DOHH2 (cell line): ENCODE data around the gene TXNRD2.
"Not testable (repeated sequence)": the region's sequence is repeated elsewhere in the genome, so short reads cannot be mapped to it uniquely, and the experiment has no call there.

Experiments
- H3F3A ChIP-seq: fragments of 200-600 bp; sonication (generic), shearing (Covaris generic); 2 replicates; pipeline ENCODE4 v1.6.0; 2016; ENCODE audit warnings: antibody characterized with exemption, mild to moderate bottlenecking; ENCODE audit not compliant: control insufficient read depth, insufficient read depth
- H3K27ac ChIP-seq: fragments of 200-600 bp; sonication (generic); 2 replicates; pipeline ENCODE4 v1.5.1; 2014; ENCODE audit warnings: low read depth, mild to moderate bottlenecking, low read length, moderate library complexity
- H3K27me3 ChIP-seq: fragments of 200-600 bp; sonication (generic); 2 replicates; pipeline ENCODE4 v1.6.1; 2014; ENCODE audit warnings: mild to moderate bottlenecking, low read length, mixed read lengths; ENCODE audit not compliant: control insufficient read depth
- H3K36me3 ChIP-seq: fragments of 200-600 bp; sonication (generic); 2 replicates; pipeline ENCODE4 v1.6.1; 2014; ENCODE audit warnings: mild to moderate bottlenecking, low read length, moderate library complexity, mixed read lengths; ENCODE audit not compliant: control insufficient read depth
- H3K4me1 ChIP-seq: fragments of 200-600 bp; sonication (generic); 2 replicates; pipeline ENCODE4 v1.6.1; 2014; ENCODE audit warnings: mild to moderate bottlenecking, low read length, mixed read lengths; ENCODE audit not compliant: control insufficient read depth
- H3K4me2 ChIP-seq: fragments of 200-600 bp; sonication (generic); 2 replicates; pipeline ENCODE4 v1.6.0; 2014; ENCODE audit warnings: mild to moderate bottlenecking, low read length, moderate library complexity
- H3K4me3 ChIP-seq: fragments of 200-600 bp; sonication (generic); 2 replicates; pipeline ENCODE4 v1.5.1; 2014; ENCODE audit warnings: mild to moderate bottlenecking, low read length, mixed read lengths
- H3K79me2 ChIP-seq: fragments of 200-600 bp; sonication (generic); 2 replicates; pipeline ENCODE4 v1.6.1; 2014; ENCODE audit warnings: mild to moderate bottlenecking, low read length, mixed read lengths; ENCODE audit not compliant: control insufficient read depth
- H3K9me2 ChIP-seq: fragments of 200-600 bp; sonication (generic); replicated peaks from 2 replicates; pipeline ENCODE4 v1.6.1; 2014; ENCODE audit warnings: mild to moderate bottlenecking, low read length, mixed read lengths; ENCODE audit not compliant: control insufficient read depth
- H3K9me3 ChIP-seq: fragments of 200-600 bp; sonication (generic); 2 replicates; pipeline ENCODE4 v1.6.1; 2014; ENCODE audit warnings: antibody characterized with exemption, low read length, mixed read lengths; ENCODE audit not compliant: control insufficient read depth, insufficient read depth
- H4K20me1 ChIP-seq: fragments of 200-600 bp; sonication (generic); 2 replicates; pipeline ENCODE4 v1.6.0; 2014; ENCODE audit warnings: low read depth, mild to moderate bottlenecking, antibody characterized with exemption, low read length, moderate library complexity; ENCODE audit not compliant: control insufficient read depth, insufficient read depth
- EZH2phosphoT487 ChIP-seq: fragments of 200-600 bp; sonication (generic); IDR thresholded peaks from 2 replicates; pipeline ENCODE4 v1.6.1; 2017; ENCODE audit warnings: borderline replicate concordance, mild to moderate bottlenecking, antibody characterized with exemption, low read length, moderate library complexity, mixed read lengths
- TF ChIP-seq, protein P1 (sequence below): fragments of 200-600 bp; sonication (generic); IDR thresholded peaks from one replicate; pipeline ENCODE4 v1.5.1; 2014; ENCODE audit warnings: antibody characterized with exemption, mild to moderate bottlenecking, low read depth, low read length; ENCODE audit not compliant: poor library complexity, severe bottlenecking

The TXNRD2 gene

GRCh38 chr22:19832476-19833108 lies 109.0 kb downstream of the TXNRD2 start:
- Histone ChIP-seq H3K4me1 (peaks cover 12% of the 10 kb centered on the region), H3K27ac (no peak overlapping the region), H3K9me2 (no peaks in the 10 kb centered on the region), H3K9me3 (no peaks in the 10 kb centered on the region), H3K27me3 (no peaks in the 10 kb centered on the region), H3F3A (peaks cover 10% of the 10 kb centered on the region; the same call in 1 of the 2 replicates), H3K36me3 (no peaks in the 10 kb centered on the region), H3K4me2 (peak overlapping the region; percentile 37), H4K20me1 (no peaks in the 10 kb centered on the region), H3K79me2 (peaks cover 12% of the 10 kb centered on the region), H3K4me3 (no peak overlapping the region)
- TF ChIP-seq, protein P1, sequence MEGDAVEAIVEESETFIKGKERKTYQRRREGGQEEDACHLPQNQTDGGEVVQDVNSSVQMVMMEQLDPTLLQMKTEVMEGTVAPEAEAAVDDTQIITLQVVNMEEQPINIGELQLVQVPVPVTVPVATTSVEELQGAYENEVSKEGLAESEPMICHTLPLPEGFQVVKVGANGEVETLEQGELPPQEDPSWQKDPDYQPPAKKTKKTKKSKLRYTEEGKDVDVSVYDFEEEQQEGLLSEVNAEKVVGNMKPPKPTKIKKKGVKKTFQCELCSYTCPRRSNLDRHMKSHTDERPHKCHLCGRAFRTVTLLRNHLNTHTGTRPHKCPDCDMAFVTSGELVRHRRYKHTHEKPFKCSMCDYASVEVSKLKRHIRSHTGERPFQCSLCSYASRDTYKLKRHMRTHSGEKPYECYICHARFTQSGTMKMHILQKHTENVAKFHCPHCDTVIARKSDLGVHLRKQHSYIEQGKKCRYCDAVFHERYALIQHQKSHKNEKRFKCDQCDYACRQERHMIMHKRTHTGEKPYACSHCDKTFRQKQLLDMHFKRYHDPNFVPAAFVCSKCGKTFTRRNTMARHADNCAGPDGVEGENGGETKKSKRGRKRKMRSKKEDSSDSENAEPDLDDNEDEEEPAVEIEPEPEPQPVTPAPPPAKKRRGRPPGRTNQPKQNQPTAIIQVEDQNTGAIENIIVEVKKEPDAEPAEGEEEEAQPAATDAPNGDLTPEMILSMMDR = no peak
- no peak for TF ChIP-seq EZH2phosphoT487

DNA sequence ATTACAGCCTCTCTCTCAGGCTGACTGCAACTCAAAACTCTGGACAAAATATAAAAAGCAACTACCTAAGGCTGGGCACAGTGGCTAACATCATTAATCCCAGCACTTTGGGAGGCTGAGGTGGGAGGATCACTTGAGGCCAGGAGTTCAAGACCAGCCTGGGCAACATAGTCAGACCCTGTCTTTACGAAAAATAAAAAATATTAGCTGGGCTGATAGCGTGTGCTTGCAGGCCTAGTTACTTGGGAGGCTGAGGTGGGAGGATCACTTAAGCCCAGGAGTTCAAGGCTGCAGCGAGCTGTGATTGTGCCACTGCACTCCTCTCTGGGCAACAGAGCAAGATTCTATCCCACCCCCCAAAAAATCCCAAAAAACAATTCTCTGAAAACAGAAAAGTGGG lies 109.6 kb downstream of the TXNRD2 start:
- H3K27ac ChIP-seq, H3K36me3 ChIP-seq, H4K20me1 ChIP-seq, H3K79me2 ChIP-seq, H3K9me3 ChIP-seq, H3K27me3 ChIP-seq, H3K9me2 ChIP-seq, H3K4me3 ChIP-seq: not testable (repeated sequence)
- Histone ChIP-seq H3K4me2 (peak overlapping the region; percentile 37; the same call in 1 of the 2 replicates), H3K4me1 (peaks cover 12% of the 10 kb centered on the region), H3F3A (peaks cover 10% of the 10 kb centered on the region; the same call in 1 of the 2 replicates)

GRCh38 chr22:19831016-19831415 lies 110.6 kb downstream of the TXNRD2 start:
- peaks cover 4% of the 10 kb centered on the region; the same call in 1 of the 2 replicates for H3F3A ChIP-seq
- H3K27me3 ChIP-seq = no peaks in the 10 kb centered on the region
- H3K9me3 ChIP-seq = no peaks in the 10 kb centered on the region
- H3K9me2 ChIP-seq = no peaks in the 10 kb centered on the region
- no peak for TF ChIP-seq EZH2phosphoT487
- TF ChIP-seq, protein P1 = no peak
- peaks cover 12% of the 10 kb centered on the region for H3K4me1 ChIP-seq
- no peaks in the 10 kb centered on the region for H3K36me3 ChIP-seq
- H3K79me2 ChIP-seq = peaks cover 10% of the 10 kb centered on the region
- H3K4me3 ChIP-seq = no peak overlapping the region
- no peaks in the 10 kb centered on the region for H4K20me1 ChIP-seq
- no peak overlapping the region for H3K27ac ChIP-seq
- no peak overlapping the region for H3K4me2 ChIP-seq

DNA sequence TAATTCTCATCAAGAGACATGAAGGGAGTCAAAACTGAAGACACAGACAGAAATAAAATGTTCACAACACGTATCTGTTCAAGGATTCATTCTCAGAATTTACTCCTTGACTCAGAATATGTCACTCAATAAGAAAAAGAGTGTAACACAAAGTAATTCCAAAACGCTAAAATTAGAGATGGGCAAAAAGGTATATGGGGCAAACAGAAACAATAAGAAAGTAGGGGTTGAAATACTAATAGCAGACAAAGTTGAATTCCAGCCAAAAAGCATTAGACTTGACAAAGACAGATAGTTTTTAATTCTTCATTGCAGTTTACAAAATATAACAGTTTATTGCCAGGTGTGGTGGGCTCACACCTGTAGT lies 113.6 kb downstream of the TXNRD2 start:
- no peak overlapping the region for H3K27ac ChIP-seq
- no peaks in the 10 kb centered on the region for H3K9me2 ChIP-seq
- H3K79me2 ChIP-seq = peaks cover 9% of the 10 kb centered on the region

More for the DNA sequence above, 113.6 kb downstream of the TXNRD2 start:
- Histone ChIP-seq H4K20me1 (no peaks in the 10 kb centered on the region), H3K4me3 (no peak overlapping the region), H3K4me2 (no peak overlapping the region), H3K9me3 (no peaks in the 10 kb centered on the region), H3K4me1 (peaks cover 10% of the 10 kb centered on the region), H3K27me3 (no peaks in the 10 kb centered on the region), H3K36me3 (no peaks in the 10 kb centered on the region), H3F3A (no peaks in the 10 kb centered on the region)
- no peak for TF ChIP-seq EZH2phosphoT487
- TF ChIP-seq, protein P1 = no peak
